Fibroblast of upper back skin (primary cell): Measurements from ENCODE around the gene MLH3.
A peak's percentile ranks its signal among the peaks of the same experiment; 100 is the strongest.

Source experiments
- DNase-seq: peaks from one replicate; pipeline ENCODE4 v3.0.0-alpha.2; 2013

The MLH3 gene

DNA sequence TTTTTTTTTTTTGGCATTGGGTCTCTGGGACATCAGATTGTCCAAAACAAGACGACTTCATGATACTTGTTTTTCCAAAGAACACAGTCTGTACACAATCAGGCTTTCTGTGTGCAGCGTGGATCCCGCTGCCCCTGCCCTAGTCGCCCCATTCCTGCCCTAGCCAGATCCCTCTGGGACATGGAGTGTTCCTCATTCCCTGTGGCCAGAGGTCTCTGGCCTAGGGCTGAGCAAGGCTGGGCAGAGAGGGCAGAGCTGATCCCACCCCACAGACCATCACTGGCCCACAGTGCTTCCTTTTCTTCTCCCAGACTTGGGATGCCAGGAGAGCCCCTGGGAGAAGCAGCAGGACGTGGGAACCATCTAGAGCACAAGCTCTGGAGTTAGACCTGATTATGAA, 69.4 kb downstream of the MLH3 start:
- no peak for DNase-seq

DNA sequence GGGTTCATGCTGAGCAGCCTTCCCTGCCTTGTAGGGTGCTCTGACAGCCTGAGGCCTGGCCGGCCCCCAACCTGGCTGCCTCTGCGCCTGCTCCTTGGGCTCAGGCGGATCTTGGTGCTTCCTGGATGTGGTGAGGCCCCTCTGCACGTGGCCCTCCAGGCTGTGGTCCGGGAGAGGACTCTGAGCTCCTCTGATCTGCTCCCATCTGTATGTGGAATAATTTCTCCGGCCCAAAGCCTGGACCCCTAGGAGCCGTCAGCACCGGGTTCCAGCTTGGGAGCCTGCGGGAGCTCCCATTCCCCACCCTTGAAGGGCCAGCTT, 69.8 kb downstream of the MLH3 start:
- no peak for DNase-seq

DNA sequence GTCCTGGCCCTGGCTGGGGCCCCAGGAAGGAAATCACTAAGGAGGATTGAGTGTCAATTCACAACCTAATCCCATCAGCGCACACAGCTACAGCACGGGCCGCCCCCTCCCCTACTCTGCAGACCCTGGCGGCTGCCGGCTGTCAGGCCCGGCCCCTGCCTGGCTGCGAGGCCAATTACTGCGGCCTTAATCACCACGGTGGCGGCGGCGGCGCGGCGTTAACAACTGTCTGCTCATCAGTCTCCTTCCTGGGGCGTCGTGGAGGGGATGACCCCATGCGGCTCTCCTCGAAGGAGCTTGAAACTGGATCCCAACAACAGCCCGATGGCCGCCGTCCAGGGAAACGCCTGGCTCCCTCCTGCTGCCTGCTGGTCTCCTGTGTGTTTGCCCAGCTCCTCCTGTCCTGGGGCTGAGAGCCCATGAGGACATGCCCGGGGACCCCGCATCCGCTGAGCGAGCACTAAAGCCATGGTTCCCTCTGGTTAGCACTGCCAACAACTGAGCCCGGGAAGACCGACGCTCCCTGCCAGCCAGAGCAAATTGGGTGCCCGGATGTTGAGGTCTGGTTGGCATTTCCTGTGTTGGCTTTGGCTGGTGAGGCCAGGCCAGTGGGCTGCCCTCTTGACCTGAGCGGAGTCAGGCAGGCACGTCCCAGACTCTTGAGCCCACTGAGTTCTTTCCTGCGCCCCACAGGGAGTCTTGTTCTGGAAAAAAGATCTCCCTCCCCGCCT, 70.4 kb downstream of the MLH3 start:
- DNase-seq = peak; percentile 58

DNA sequence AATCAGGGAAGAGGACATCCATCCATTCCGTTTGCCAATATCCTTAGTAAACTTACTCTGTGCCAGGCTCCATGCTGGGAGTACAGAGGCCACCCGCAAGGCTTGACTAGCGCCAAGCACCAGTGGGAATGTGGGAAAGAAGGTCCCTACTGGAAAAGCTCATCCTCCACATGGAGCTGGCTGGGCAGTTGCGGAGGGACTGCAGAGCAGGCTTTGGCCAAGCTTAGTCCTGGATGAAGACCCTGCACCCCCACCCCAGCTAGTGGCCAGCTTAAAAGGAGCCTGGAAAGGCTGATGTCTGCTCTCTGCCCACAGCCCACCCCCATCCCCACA, 70.9 kb downstream of the MLH3 start:
- no peak for DNase-seq

DNA sequence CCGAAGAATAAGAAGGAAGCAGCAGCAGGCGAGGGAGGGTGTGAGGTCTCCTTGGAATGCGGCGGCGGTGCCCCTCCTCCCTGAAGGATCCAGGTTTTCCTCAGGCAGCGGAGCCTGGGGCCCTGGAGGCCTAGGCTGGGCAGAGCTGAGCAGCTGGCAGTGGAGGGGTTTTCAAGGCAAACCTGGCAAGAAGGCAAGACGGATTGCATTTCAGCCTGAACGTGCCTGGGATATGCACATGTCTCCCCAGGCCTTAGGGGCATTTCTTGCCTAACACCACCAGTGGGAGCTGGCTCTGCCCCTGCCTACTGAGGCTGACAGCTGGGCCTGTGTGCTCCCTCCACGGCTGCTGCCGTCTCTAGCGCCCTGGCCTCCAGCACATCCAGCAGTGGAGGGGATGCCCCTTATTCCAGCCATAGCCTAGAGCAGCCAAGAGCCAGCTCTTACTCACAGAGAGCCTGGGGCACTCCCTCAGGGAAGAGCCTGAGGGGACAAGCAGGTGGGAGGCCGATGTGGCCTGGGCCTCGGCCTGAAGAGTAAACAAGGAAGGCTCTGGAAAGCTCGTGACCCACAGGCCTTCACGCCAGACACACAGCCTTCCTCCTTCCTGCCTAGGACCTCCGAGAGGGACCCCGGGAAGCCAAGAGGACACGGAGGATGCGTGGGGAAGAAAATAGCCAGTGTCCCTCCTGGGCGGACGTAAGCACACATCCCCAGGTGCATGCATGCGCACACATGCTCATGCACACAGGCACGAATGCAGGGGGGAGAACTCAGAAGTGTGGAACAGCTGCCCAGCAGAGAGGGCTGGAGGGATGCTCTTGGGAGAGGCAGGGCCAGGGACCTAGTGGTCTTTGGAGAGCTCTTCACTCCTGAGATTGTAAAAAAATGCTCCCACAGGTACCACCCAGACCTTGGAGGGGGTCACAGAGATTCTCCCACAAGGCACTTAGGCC, 71.5 kb downstream of the MLH3 start:
- peak; percentile 41 for DNase-seq

DNA sequence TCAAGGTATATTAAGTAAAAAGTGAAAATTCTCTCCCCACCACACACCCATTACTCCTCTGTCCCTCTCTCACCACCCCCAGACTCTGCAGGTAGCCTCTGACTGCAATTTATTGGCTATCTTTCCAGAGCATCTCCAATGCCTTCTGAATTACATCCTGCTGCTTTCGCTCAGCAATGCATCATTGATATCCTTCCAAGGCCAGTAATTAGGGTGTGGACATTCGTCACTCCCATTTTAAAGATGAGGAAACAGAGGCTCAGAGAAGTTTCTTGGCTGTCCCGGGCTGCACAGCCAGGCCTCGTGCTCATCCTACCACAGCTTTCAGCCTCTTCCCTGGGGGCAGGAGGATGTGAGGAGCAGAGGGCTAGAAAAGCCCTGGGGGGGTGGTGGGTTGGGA, 72.2 kb downstream of the MLH3 start:
- DNase-seq = no peak

DNA sequence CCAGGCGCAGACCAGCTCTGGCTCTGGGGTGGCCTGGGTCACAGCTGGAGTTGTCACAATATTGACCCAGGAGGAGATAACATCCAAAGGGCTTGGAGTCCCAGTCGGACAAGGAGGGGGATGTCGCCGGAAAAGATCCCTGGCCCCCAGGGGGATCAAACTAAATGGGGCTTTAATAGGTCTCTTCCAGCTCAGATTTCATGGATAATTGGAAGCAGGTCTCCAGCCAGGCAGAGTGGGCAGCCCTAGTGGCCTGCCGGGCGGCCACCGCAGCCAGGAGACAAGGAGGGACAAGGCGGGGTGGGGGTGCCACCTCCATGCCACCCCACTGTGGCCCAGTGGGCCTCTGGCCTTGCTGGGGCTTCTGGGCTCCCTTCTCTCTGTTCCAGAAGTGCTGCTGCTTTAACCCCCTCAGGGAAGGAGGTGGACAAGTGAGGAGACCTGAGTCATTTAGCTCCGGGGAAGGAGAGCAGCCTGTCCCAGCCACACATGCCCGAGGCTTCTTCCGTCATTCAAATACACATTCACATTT, 72.8 kb downstream of the MLH3 start:
- DNase-seq = no peak

DNA sequence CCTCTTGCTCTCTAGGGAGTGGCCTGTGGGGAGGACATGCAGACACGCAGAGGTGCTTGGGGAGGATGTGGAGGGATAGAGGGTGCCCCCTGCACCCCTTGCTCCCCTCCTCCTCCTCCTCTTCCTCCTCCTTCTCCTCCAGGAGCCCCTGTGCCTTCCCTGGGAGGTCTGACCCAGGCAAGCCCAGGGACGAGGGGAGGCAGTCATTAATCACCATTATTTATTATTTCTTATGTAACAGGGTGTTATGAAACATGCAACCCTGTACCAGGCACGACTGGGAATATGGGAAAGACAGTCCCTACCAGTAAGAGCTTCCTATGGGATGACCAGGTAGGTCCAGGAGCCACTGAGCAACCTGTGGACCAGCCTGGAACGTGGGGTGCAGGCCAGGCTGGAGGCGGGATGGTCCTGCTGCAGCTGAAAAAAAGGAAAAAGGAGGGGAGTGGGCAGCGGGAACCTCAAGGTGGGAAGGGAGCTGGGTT, 73.3 kb downstream of the MLH3 start:
- DNase-seq = no peak

DNA sequence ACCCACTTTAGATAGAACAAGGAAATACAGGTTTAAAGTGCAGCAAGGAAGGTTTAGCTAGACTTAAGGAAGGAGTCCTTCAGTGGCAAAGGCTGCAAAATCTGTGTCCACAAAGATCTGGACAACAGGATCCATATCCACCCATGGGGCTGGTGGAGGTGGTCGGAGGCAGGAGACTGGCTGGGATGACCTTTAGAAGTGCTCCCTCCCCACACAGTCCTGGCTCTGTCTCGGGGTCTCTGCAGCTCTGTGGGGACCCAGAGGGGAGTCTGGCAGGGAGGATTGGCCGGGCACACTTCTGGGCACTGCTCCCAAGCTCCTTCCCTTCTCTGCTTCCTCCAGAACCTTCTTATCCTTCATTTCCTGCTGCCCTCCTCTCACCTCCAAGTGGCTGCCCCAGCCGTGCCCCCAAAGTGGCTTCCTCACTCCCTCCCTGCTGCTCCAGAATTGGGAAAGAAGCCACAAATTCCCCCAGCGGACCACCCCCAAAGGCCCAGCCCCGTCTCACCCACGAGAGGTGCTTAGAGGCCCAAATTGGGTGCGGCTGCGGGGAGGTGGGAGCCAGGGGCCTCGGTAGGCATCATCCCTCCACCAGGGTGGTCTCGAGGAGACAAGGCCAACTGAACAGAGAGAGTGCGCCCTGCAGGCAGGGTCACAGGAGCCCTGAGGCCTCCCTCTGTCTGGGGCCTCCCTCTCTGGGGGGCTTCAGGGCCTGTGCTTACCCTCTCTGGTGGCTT, 73.9 kb downstream of the MLH3 start:
- DNase-seq = no peak

DNA sequence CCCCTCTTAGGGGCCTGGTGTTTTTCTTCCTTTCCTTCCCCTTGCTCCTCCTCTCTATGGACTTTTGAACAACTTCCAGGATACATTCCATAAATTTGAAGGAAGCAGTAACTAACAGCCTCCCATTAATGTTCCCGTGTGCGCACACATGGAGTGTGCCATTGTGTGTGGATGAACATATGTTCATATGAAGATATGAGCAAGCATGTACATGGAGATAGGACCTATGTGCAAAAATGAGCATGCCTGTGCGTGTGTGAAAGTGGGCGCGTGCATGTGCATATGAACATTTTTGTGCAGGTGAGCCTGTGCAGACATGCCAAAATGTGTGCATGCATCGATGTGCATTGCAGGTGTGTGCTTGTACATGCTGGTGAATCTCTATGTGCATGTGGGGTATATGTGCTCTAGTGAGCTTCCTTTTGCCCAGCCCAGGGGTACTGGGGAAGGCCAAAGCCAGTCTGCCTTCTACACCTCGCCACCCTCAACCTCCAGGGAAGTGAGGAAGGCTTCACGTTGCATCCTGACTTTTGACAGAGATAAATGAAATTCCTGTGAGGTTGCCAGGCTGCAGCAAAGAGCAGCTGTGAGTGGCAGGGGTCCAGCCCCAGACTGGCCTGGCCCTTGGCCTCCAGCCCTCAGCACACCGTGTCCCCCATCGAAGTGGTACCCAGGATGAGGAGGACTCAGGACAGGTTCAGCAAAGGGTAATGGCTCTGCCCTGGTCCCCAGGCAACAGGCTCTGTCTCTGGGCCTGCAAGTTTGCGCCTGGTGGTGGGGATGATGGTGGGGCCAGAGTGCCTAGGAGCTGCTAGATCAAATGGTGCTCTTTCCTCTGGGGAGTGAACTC, 74.8 kb downstream of the MLH3 start:
- DNase-seq = no peak

DNA sequence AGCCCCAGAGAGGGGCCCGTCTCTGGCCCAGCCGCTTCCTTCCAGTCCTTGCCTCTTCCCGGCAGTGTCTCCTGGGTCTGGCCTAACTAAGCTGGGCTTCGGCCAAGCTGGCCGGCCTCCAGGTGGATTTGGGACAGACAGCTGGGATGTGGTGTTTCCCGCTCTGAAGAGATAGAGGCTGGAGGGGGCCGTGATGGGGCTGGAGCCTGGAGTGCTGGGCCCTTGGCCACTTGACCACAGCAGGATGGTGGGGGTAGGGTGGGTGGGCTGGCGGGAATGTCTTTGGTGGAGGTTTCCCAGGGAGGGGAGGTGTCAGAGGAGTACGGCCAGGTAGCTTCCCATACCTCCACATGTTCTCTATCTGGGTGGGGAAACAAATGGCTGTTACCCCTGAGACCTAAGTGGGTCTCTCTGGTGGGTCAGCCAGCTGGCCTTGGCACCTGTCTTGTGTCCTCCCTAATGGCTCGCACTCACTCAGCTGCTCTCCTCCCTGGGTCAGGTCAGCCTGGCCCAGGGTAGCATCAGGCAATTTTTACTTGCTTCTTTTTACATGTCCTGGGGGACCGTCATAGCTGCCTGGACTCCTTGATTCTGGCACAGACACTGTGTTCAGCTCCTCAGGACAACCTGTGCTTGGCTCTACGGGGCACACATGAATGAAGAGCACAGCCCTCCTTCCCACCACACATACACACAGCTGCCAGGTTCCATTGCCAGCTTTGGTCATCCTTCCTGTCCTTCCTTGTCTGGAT, 76.0 kb downstream of the MLH3 start:
- no peak for DNase-seq

DNA sequence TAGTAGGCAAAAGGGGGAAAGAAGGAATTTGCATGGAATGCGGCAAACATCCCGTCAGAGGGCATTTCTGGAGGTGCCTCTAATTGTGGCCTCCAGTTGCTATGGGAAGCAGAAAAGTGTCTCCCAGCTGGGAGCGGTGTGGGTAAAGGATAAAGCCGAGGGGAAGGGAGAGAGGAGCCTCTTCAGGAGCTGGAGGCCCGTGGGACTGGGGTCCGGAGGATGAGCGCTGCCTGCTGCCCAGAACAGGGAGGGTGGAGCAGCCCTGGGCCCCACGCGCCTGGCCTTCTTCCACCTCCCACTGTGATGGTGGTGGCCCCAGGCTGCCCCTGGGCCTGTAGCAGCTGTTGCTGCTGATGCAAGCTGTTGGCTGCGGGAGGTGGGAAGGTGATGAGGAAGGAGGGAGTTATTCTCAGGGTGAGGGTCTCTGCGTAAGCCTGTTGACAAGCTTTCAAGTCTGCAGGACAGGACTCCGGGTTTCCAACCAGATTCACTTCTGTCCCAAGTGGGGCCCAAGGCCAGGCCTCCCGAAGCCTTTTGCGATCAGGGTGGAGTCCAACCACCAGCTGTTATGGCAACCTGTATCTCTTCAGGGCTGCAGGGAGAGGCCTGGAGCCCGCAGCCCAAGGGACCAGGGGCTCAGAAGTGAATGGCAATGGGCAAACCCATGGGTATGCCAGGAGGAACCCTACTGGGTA, 76.8 kb downstream of the MLH3 start:
- no peak for DNase-seq

DNA sequence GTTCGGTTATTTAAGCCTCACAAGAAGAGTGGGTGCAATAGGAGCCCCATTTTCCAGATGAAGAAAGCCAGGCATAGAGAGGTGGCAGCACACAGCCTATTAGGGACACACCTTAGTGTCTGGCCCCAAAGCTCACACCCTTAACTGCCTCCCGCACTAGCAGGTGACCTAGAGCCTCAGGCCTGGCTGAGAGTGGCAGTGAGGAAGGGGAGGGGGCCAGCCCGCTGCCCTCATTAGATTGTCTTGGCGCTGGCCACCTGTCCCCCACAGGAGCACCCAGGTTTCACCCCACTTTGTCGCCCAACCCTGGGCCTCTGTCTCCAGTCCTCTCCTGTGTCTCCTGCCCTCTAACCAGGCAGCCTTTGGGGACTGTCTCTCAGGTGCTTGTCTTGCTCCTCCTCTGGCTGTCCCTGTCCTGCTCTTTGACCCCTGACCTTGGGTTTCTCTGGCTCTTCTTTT, 77.3 kb downstream of the MLH3 start:
- no peak for DNase-seq

DNA sequence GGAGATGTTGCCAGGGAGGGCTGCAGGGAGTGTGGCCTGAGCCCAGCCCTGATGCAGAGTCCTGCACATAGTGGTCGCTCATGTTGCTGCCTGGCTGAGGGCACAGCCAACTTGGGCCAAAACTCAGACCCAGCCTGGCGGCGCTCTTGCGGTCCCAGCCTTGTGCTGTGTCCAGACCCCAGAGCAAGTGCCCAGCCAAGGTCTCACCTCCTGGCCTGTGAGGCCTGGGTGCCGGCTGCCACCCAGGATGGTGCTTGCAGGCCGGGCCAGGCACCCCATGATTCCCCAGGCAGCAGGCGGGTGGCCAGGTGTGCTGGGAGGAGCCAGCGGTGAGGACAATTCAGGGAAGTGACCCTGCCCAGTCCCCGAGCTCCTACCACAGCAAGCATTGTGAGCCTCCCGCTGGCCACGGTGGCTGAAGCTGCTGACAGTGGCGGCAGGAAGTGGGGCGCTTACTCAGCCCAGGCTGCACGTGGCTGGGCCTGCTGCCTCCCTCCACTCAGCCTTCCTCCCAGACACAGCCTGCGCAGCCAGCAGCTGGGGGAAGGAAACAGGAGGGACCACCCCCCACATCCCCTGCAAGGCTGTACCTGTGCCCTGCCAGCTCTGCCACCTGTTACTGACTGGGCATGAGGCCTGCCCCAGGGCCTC, 78.1 kb downstream of the MLH3 start:
- DNase-seq = peak; percentile 49

DNA sequence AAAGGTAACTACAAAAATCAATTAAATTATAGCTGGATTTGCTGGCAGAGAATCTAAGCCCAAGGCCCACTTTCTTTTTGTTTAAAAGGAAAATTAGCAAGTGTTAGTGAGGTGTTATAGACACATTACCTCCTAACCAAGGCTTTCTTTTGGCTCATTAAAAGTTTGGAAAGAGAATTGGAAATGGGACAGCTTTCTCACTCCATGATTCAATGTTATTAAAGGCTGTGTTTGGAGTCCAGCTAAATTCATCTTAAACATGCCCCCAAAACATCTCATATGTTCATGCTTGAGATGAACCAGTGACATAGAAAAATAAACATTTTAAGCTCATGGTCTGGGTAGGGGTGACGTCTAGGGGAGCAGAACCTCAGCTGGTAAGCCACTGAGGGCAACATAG, 82.5 kb downstream of the MLH3 start:
- no peak for DNase-seq

DNA sequence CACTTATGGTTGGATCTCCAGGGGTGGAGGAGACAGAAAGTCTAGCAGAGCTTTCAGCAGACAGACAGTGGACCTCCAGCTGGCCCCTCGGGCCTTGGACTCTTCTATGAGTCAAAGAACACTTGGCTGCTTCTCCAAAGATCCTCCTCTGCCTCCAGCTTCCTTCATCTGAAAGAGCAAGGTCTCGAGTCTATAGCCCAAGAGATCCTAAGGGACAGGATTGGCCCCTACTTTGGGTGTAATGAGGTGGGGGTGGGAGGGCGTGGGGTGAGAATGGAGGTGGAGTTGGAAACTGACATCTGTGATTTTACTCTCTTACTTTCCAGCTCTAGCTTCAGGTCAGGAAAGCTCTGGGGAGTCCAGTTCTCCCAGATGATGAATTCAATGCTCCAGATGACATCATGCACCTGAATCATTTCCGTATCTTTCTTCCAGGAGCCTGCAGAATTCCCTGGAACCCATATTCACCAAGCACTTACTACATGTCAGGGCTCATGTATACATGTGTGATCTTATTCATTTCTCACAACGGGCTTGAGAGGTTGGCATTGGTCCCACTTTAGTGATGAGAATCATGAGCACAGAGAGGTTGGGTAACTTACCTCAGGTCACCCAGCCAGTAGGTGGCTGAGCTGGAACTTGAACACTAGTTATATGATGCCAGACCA, 85.6 kb downstream of the MLH3 start:
- DNase-seq = peak; percentile 78

DNA sequence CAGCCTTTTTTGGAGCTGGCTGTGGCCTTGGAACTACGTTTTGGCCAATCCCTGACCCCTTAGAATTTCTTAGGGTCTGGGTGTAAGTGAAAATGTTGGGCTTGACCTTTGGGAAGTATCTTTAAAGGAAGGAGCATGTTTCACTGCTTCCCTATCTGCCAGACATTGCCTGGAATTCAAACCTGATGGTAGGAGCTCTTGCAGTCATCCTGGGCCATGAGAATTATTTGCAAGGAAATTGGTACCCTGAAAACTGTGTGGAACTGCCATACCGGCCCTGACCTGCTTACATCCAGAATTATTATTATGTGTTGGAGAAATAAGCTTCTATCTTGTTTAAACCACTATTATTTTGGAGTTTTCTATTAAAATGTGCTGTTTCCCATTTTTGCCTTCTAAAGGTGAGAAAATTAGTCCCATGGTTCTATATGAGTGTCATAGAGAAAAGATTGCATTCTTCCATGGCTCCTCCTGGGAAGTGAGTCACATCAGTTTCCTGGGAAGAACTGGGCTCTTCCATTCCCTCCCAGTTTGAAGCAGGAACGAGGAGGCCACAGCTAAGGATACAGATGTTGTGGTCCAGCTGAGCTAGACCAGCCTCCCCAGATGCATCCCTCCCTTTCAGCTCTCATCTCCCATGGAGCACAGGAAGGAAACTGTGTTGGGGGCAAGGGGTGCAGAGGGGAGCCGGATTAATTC, 86.3 kb downstream of the MLH3 start:
- peak; percentile 67 for DNase-seq
